H1 (cell line): Measurements from ENCODE around the gene ASF1A. TPM values are rescaled to one million over a fixed set of nuclear protein-coding genes. Genes with fewer than 3 reads are reported as not detected.

Experiments used
- BACH1 ChIP-seq: IDR thresholded peaks from 2 replicates; pipeline ENCODE4 v1.6.1; 2012; ENCODE audit warnings: low read length, improper control_type of control experiment
- CBX5 ChIP-seq: fragments of 300-800, 300-1000 bp; sonication (generic); IDR thresholded peaks from 2 replicates; pipeline ENCODE4 v1.7.1; 2016; ENCODE audit warnings: antibody characterized with exemption, low read length, low read depth
- RNF2 ChIP-seq: fragments of 200-900, 300-1000 bp; sonication (generic); IDR thresholded peaks from 2 replicates; pipeline ENCODE4 v1.7.1; 2016; ENCODE audit warnings: borderline replicate concordance, low read depth, mild to moderate bottlenecking, antibody characterized with exemption, low read length; ENCODE audit not compliant: poor library complexity, severe bottlenecking; ENCODE audit errors: missing control alignments
- polyA plus RNA-seq, 7 experiments: library from polyadenylated mRNA; depleted of rRNA in 3 of 7; stranded (reverse) in 5 of 7; unstranded in 2 of 7; fragments of >200 nt in 5 of 7; fragments of 200-250 nt in 2 of 7; gene quantifications; 1 replicate in 5 of 7; 2 replicates in 1 of 7; 4 replicates in 1 of 7; pipeline versions ENCODE4 v1.2.1 to v1.2.3, GENCODE V29; 2011 to 2013; ENCODE audit warnings: missing spikeins in 2 of 7, mixed read lengths in 2 of 7
- total RNA-seq: library from RNA; stranded (reverse); fragmentation: NEBNext Ultra II Directional; extraction: Animal tissue kit (Norgen Biotek cat#: 25700); gene quantifications from 2 replicates; pipeline ENCODE4 v1.2.1, GENCODE V29; 2021

Gene ASF1A
- total and polyA plus RNA-seq, 2 of the 8 experiments (the other 6 are each of a cell fraction or from before 2014, with no cell fraction given) = 11.4 to 50.2 TPM

DNA sequence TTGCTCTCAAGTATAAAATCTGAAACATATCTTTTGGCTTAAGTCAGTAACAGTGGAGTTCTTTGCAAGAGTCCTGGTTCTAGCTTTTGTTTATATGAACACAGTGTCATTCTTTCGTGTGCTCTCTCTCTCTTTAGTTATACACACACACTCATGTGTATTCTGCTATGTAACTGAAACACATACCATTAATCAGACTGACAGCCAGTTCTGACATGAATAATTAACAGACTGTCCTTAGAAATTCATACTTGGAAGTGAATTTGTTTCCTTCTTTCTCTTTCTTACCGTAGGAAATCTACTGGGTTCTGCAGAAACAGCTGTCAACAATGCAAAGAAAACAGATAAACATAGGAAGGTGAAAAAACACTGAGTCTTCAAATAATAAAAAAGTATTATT, 38.5 kb downstream of the ASF1A start (continued):
- TF ChIP-seq CBX5 = no peak
- TF ChIP-seq RNF2 = no peak
- no peak for TF ChIP-seq BACH1
